ENCODE results near the gene KLHL3. TPM values are rescaled to one million over a fixed set of nuclear protein-coding genes. Genes with fewer than 3 reads are reported as not detected.
A peak's percentile ranks its signal among the peaks of the same experiment; 100 is the strongest.

The KLHL3 gene
- total RNA-seq, 2 donors from 2014 or later = 17.5 to 24.6 TPM

- Mint-ChIP-seq H3K4me3 (no peak overlapping the region), H3K36me3 (ENCODE audit: low read depth) (peaks cover 3% of the 10 kb centered on the region), H3K4me1 (peaks cover 2% of the 10 kb centered on the region), H3K27ac (no peak overlapping the region), H3K27me3 (no peaks in the 10 kb centered on the region)
- DNase-seq (no peak), ATAC-seq (no peak)
- no peaks in the 10 kb centered on the region for H3K9me3 ChIP-seq (ENCODE audit: control insufficient read depth, low read length, poor library complexity, severe bottlenecking)
Observed at GRCh38 chr5:137641148-137641547, 94.7 kb downstream of the KLHL3 start.

- Mint-ChIP-seq H3K4me1 (peaks cover 2% of the 10 kb centered on the region), H3K27me3 (no peaks in the 10 kb centered on the region), H3K4me3 (no peak overlapping the region), H3K36me3 (ENCODE audit: low read depth) (peaks cover 3% of the 10 kb centered on the region), H3K27ac (no peak overlapping the region)
- no peaks in the 10 kb centered on the region for H3K9me3 ChIP-seq (ENCODE audit: control insufficient read depth, low read length, poor library complexity, severe bottlenecking)
- ATAC-seq (no peak), DNase-seq (no peak)
Observed at GRCh38 chr5:137639645-137640044, 96.2 kb downstream of the KLHL3 start.

GRCh38 chr5:137638841-137639240 is 97.0 kb downstream of the KLHL3 start:
- Mint-ChIP-seq H3K4me3 (no peak overlapping the region), H3K27ac (no peak overlapping the region), H3K27me3 (no peaks in the 10 kb centered on the region), H3K4me1 (peaks cover 2% of the 10 kb centered on the region), H3K36me3 (ENCODE audit: low read depth) (peaks cover 7% of the 10 kb centered on the region)
- DNase-seq = no peak
- no peaks in the 10 kb centered on the region for H3K9me3 ChIP-seq (ENCODE audit: control insufficient read depth, low read length, poor library complexity, severe bottlenecking)
- ATAC-seq = no peak

GRCh38 chr5:137636830-137637714 is 98.8 kb downstream of the KLHL3 start:
- DNase-seq (no peak), ATAC-seq (no peak)
- Mint-ChIP-seq H3K4me1 (peaks cover 4% of the 10 kb centered on the region), H3K27me3 (no peaks in the 10 kb centered on the region), H3K36me3 (ENCODE audit: low read depth) (peaks cover 8% of the 10 kb centered on the region), H3K4me3 (no peak overlapping the region), H3K27ac (peak overlapping the region; percentile 62)
- H3K9me3 ChIP-seq (ENCODE audit: control insufficient read depth, low read length, poor library complexity, severe bottlenecking) = no peaks in the 10 kb centered on the region

GRCh38 chr5:137636099-137636498 is 99.8 kb downstream of the KLHL3 start:
- peaks cover 3% of the 10 kb centered on the region for H3K4me1 Mint-ChIP-seq
- no peaks in the 10 kb centered on the region for H3K9me3 ChIP-seq (ENCODE audit: control insufficient read depth, low read length, poor library complexity, severe bottlenecking)
- DNase-seq (no peak), ATAC-seq (no peak)
- H3K4me3 Mint-ChIP-seq = no peak overlapping the region
- peaks cover 9% of the 10 kb centered on the region for H3K36me3 Mint-ChIP-seq (ENCODE audit: low read depth)
- H3K27ac Mint-ChIP-seq = no peak overlapping the region
- H3K27me3 Mint-ChIP-seq = no peaks in the 10 kb centered on the region

- no peaks in the 10 kb centered on the region for H3K27me3 Mint-ChIP-seq
- no peaks in the 10 kb centered on the region for H3K9me3 ChIP-seq (ENCODE audit: control insufficient read depth, low read length, poor library complexity, severe bottlenecking)
Observed at GRCh38 chr5:137635521-137635921, 100.4 kb downstream of the KLHL3 start.

GRCh38 chr5:137633896-137634295 is 102.0 kb downstream of the KLHL3 start:
- H3K9me3 ChIP-seq (ENCODE audit: control insufficient read depth, low read length, poor library complexity, severe bottlenecking) = no peaks in the 10 kb centered on the region
- Mint-ChIP-seq H3K27ac (no peak overlapping the region), H3K27me3 (no peaks in the 10 kb centered on the region), H3K4me1 (peaks cover 6% of the 10 kb centered on the region), H3K36me3 (ENCODE audit: low read depth) (peaks cover 9% of the 10 kb centered on the region), H3K4me3 (no peak overlapping the region)
- DNase-seq (no peak), ATAC-seq (no peak)

More at GRCh38 chr5:137635521-137635921, 100.4 kb downstream of the KLHL3 start:
- ATAC-seq (no peak), DNase-seq (no peak)
- H3K4me3 Mint-ChIP-seq = no peak overlapping the region
- H3K4me1 Mint-ChIP-seq = peaks cover 3% of the 10 kb centered on the region
- H3K27ac Mint-ChIP-seq = no peak overlapping the region
- peaks cover 9% of the 10 kb centered on the region for H3K36me3 Mint-ChIP-seq (ENCODE audit: low read depth)

GRCh38 chr5:137632716-137633115 is 103.2 kb downstream of the KLHL3 start:
- Mint-ChIP-seq H3K4me1 (peaks cover 6% of the 10 kb centered on the region), H3K4me3 (no peak overlapping the region), H3K27ac (peak overlapping the region; percentile 62), H3K27me3 (no peaks in the 10 kb centered on the region), H3K36me3 (ENCODE audit: low read depth) (peaks cover 9% of the 10 kb centered on the region)
- ATAC-seq = no peak
- DNase-seq = no peak
- H3K9me3 ChIP-seq (ENCODE audit: control insufficient read depth, low read length, poor library complexity, severe bottlenecking) = no peaks in the 10 kb centered on the region

- Mint-ChIP-seq H3K27ac (peak overlapping the region; percentile 47), H3K4me3 (no peak overlapping the region), H3K4me1 (peaks cover 6% of the 10 kb centered on the region), H3K27me3 (no peaks in the 10 kb centered on the region), H3K36me3 (ENCODE audit: low read depth) (peaks cover 7% of the 10 kb centered on the region)
- ATAC-seq (no peak), DNase-seq (no peak)
- no peaks in the 10 kb centered on the region for H3K9me3 ChIP-seq (ENCODE audit: control insufficient read depth, low read length, poor library complexity, severe bottlenecking)
Observed at GRCh38 chr5:137631453-137631852, 104.4 kb downstream of the KLHL3 start.

- H3K27me3 Mint-ChIP-seq = no peaks in the 10 kb centered on the region
- DNase-seq = no peak
Observed at GRCh38 chr5:137630972-137631370, 104.9 kb downstream of the KLHL3 start.

GRCh38 chr5:137630216-137630971 is 105.5 kb downstream of the KLHL3 start:
- Mint-ChIP-seq H3K4me3 (no peak overlapping the region), H3K27me3 (no peaks in the 10 kb centered on the region), H3K36me3 (ENCODE audit: low read depth) (peaks cover 7% of the 10 kb centered on the region), H3K4me1 (peaks cover 6% of the 10 kb centered on the region), H3K27ac (peak overlapping the region; percentile 47)
- no peaks in the 10 kb centered on the region for H3K9me3 ChIP-seq (ENCODE audit: control insufficient read depth, low read length, poor library complexity, severe bottlenecking)
- ATAC-seq = no peak
- DNase-seq = no peak

More at GRCh38 chr5:137630972-137631370, 104.9 kb downstream of the KLHL3 start:
- peak overlapping the region; percentile 47 for H3K27ac Mint-ChIP-seq
- peaks cover 7% of the 10 kb centered on the region for H3K36me3 Mint-ChIP-seq (ENCODE audit: low read depth)
- no peak for ATAC-seq
- peaks cover 6% of the 10 kb centered on the region for H3K4me1 Mint-ChIP-seq
- H3K4me3 Mint-ChIP-seq = no peak overlapping the region
- no peaks in the 10 kb centered on the region for H3K9me3 ChIP-seq (ENCODE audit: control insufficient read depth, low read length, poor library complexity, severe bottlenecking)

GRCh38 chr5:137629646-137630045 is 106.2 kb downstream of the KLHL3 start:
- H3K27me3 Mint-ChIP-seq = no peaks in the 10 kb centered on the region
- DNase-seq = no peak
- ATAC-seq = peak; percentile 79
- peaks cover 6% of the 10 kb centered on the region for H3K4me1 Mint-ChIP-seq
- H3K36me3 Mint-ChIP-seq (ENCODE audit: low read depth) = peaks cover 9% of the 10 kb centered on the region
- no peaks in the 10 kb centered on the region for H3K9me3 ChIP-seq (ENCODE audit: control insufficient read depth, low read length, poor library complexity, severe bottlenecking)
- H3K4me3 Mint-ChIP-seq = no peak overlapping the region
- H3K27ac Mint-ChIP-seq = no peak overlapping the region

GRCh38 chr5:137627706-137628105 is 108.2 kb downstream of the KLHL3 start:
- H3K4me3 Mint-ChIP-seq = no peak overlapping the region
- H3K36me3 Mint-ChIP-seq (ENCODE audit: low read depth) = peaks cover 7% of the 10 kb centered on the region
- H3K27ac Mint-ChIP-seq = no peak overlapping the region
- DNase-seq (no peak), ATAC-seq (no peak)
- H3K27me3 Mint-ChIP-seq = no peaks in the 10 kb centered on the region
- H3K4me1 Mint-ChIP-seq = peaks cover 6% of the 10 kb centered on the region
- H3K9me3 ChIP-seq (ENCODE audit: control insufficient read depth, low read length, poor library complexity, severe bottlenecking) = no peaks in the 10 kb centered on the region

Measured in T-helper 17 cell (primary cell).